ENCODE results near the gene TDRD3.
A peak's percentile ranks its signal among the peaks of the same experiment; 100 is the strongest.
"Not testable (repeated sequence)": the region's sequence is repeated elsewhere in the genome, so short reads cannot be mapped to it uniquely, and the experiment has no call there.

TDRD3 gene

GRCh38 chr13:60398907-60399589 lies 2.0 kb downstream of the TDRD3 start:
- no peak for DNase-seq (ENCODE audit: low read depth)

- no peak for DNase-seq (ENCODE audit: low read depth)
Measured at GRCh38 chr13:60402022-60402421, 5.0 kb downstream of the TDRD3 start.

GRCh38 chr13:60407095-60407494 lies 10.1 kb downstream of the TDRD3 start:
- no peak for DNase-seq (ENCODE audit: low read depth)

GRCh38 chr13:60407852-60408251 lies 10.8 kb downstream of the TDRD3 start:
- not testable (repeated sequence) for DNase-seq (ENCODE audit: low read depth)

GRCh38 chr13:60409574-60410292 lies 12.7 kb downstream of the TDRD3 start:
- DNase-seq (ENCODE audit: low read depth), result not testable (repeated sequence)

GRCh38 chr13:60410299-60410698 lies 13.3 kb downstream of the TDRD3 start:
- no peak for DNase-seq (ENCODE audit: low read depth)

- no peak for DNase-seq (ENCODE audit: low read depth)
Measured at GRCh38 chr13:60411464-60411863, 14.4 kb downstream of the TDRD3 start.

GRCh38 chr13:60411983-60412382 lies 15.0 kb downstream of the TDRD3 start:
- DNase-seq (ENCODE audit: low read depth), result no peak

- no peak for DNase-seq (ENCODE audit: low read depth)
Measured at GRCh38 chr13:60412909-60413616, 16.0 kb downstream of the TDRD3 start.

GRCh38 chr13:60414177-60414576 lies 17.2 kb downstream of the TDRD3 start:
- no peak for DNase-seq (ENCODE audit: low read depth)

- DNase-seq (ENCODE audit: low read depth), result no peak
Measured at GRCh38 chr13:60417734-60418133, 20.7 kb downstream of the TDRD3 start.

GRCh38 chr13:60418954-60419353 lies 21.9 kb downstream of the TDRD3 start:
- DNase-seq (ENCODE audit: low read depth), result no peak

GRCh38 chr13:60425332-60425731 lies 28.3 kb downstream of the TDRD3 start:
- DNase-seq (ENCODE audit: low read depth), result no peak

- no peak for DNase-seq (ENCODE audit: low read depth)
Measured at GRCh38 chr13:60426075-60426474, 29.1 kb downstream of the TDRD3 start.

GRCh38 chr13:60427285-60427684 lies 30.3 kb downstream of the TDRD3 start:
- no peak for DNase-seq (ENCODE audit: low read depth)

- peak; percentile 56 for DNase-seq (ENCODE audit: low read depth)
Measured at GRCh38 chr13:60431108-60431700, 34.2 kb downstream of the TDRD3 start.

- DNase-seq (ENCODE audit: low read depth), result no peak
Measured at GRCh38 chr13:60433505-60433904, 36.5 kb downstream of the TDRD3 start.

GRCh38 chr13:60435762-60436374 lies 38.8 kb downstream of the TDRD3 start:
- DNase-seq (ENCODE audit: low read depth), result no peak

GRCh38 chr13:60439201-60439600 lies 42.2 kb downstream of the TDRD3 start:
- no peak for DNase-seq (ENCODE audit: low read depth)

- no peak for DNase-seq (ENCODE audit: low read depth)
Measured at GRCh38 chr13:60441761-60442160, 44.7 kb downstream of the TDRD3 start.

GRCh38 chr13:60448907-60449510 lies 52.0 kb downstream of the TDRD3 start:
- peak; percentile 49 for DNase-seq (ENCODE audit: low read depth)

GRCh38 chr13:60453490-60453889 lies 56.5 kb downstream of the TDRD3 start:
- DNase-seq (ENCODE audit: low read depth), result no peak

All from CMK (cell line).